DMS53 (cell line): ENCODE results near the gene PPDPF.
"Not testable (repeated sequence)": the region's sequence is repeated elsewhere in the genome, so short reads cannot be mapped to it uniquely, and the experiment has no call there.

Experiments
- DNase-seq: peaks from one replicate; lab custom pipeline; 2025; lab: John Stamatoyannopoulos, UW

Gene PPDPF

GRCh38 chr20:63565021-63565698, 44.6 kb downstream of the PPDPF start:
- DNase-seq = no peak

GRCh38 chr20:63565699-63566335, 45.3 kb downstream of the PPDPF start:
- DNase-seq = no peak

GRCh38 chr20:63566395-63567135, 46.0 kb downstream of the PPDPF start:
- no peak for DNase-seq

- no peak for DNase-seq
Measured at GRCh38 chr20:63567136-63567385, 46.5 kb downstream of the PPDPF start.

- DNase-seq = no peak
Measured at GRCh38 chr20:63567386-63568169, 47.0 kb downstream of the PPDPF start.

- DNase-seq = no peak
Measured at GRCh38 chr20:63568170-63568981, 47.8 kb downstream of the PPDPF start.

- no peak for DNase-seq
Measured at GRCh38 chr20:63568986-63569949, 48.7 kb downstream of the PPDPF start.

- no peak for DNase-seq
Measured at GRCh38 chr20:63570281-63571086, 49.9 kb downstream of the PPDPF start.

GRCh38 chr20:63571087-63571478, 50.5 kb downstream of the PPDPF start:
- not testable (repeated sequence) for DNase-seq
